GM18499 (cell line): ENCODE measurements around the gene SLC7A6.

Experiments used
- ATAC-seq: cut with Tn5 transposase; IDR thresholded peaks from one replicate; pipeline ENCODE4 v1.9.1; 2021; ENCODE audit warnings: moderate number of reproducible peaks; ENCODE audit not compliant: insufficient read depth, unreplicated experiment

Gene SLC7A6

GRCh38 chr16:68234188-68235107, 29.9 kb upstream of the SLC7A6 start:
- no peak for ATAC-seq

- no peak for ATAC-seq
These were observed 29.0 kb upstream of the SLC7A6 start for GRCh38 chr16:68235108-68235886.

GRCh38 chr16:68235887-68236136, 28.5 kb upstream of the SLC7A6 start, which contains the start of gene ESRP2:
Gene ESRP2 (minus strand): TSS chr16:68236127. CDS start chr16:68236045, 82 bp downstream.
- ATAC-seq = no peak

- ATAC-seq = no peak
These were observed 28.0 kb upstream of the SLC7A6 start for GRCh38 chr16:68236137-68236825.

- ATAC-seq = no peak
These were observed 27.5 kb upstream of the SLC7A6 start for GRCh38 chr16:68236826-68237242.

- ATAC-seq = peak; percentile 53
These were observed 26.9 kb upstream of the SLC7A6 start for GRCh38 chr16:68237243-68238028.

GRCh38 chr16:68238029-68238345, 26.3 kb upstream of the SLC7A6 start:
- no peak for ATAC-seq

- ATAC-seq = no peak
These were observed 22.2 kb upstream of the SLC7A6 start for GRCh38 chr16:68242085-68242484.

GRCh38 chr16:68242926-68243858, 21.1 kb upstream of the SLC7A6 start:
- ATAC-seq = no peak

GRCh38 chr16:68244481-68244902, 19.8 kb upstream of the SLC7A6 start:
- ATAC-seq = no peak

GRCh38 chr16:68244903-68245853, 19.1 kb upstream of the SLC7A6 start, which contains the start of gene PLA2G15:
Gene PLA2G15 (plus strand): TSS chr16:68245373. CDS start chr16:68245427, 54 bp downstream.
- ATAC-seq = peak; percentile 71

- ATAC-seq = no peak
These were observed 18.2 kb upstream of the SLC7A6 start for GRCh38 chr16:68246121-68246520.

GRCh38 chr16:68246666-68247065, 17.7 kb upstream of the SLC7A6 start:
- ATAC-seq = no peak

GRCh38 chr16:68247400-68247799, 16.9 kb upstream of the SLC7A6 start:
- ATAC-seq = no peak

- ATAC-seq = no peak
These were observed 16.4 kb upstream of the SLC7A6 start for GRCh38 chr16:68247932-68248331.

- ATAC-seq = no peak
These were observed 15.0 kb upstream of the SLC7A6 start for GRCh38 chr16:68249371-68249770.

- ATAC-seq = no peak
These were observed 13.4 kb upstream of the SLC7A6 start for GRCh38 chr16:68250951-68251350.

- ATAC-seq = no peak
These were observed 12.5 kb upstream of the SLC7A6 start for GRCh38 chr16:68251832-68252231.
